ENCODE data around the gene MRPL43.

MRPL43 gene

DNA sequence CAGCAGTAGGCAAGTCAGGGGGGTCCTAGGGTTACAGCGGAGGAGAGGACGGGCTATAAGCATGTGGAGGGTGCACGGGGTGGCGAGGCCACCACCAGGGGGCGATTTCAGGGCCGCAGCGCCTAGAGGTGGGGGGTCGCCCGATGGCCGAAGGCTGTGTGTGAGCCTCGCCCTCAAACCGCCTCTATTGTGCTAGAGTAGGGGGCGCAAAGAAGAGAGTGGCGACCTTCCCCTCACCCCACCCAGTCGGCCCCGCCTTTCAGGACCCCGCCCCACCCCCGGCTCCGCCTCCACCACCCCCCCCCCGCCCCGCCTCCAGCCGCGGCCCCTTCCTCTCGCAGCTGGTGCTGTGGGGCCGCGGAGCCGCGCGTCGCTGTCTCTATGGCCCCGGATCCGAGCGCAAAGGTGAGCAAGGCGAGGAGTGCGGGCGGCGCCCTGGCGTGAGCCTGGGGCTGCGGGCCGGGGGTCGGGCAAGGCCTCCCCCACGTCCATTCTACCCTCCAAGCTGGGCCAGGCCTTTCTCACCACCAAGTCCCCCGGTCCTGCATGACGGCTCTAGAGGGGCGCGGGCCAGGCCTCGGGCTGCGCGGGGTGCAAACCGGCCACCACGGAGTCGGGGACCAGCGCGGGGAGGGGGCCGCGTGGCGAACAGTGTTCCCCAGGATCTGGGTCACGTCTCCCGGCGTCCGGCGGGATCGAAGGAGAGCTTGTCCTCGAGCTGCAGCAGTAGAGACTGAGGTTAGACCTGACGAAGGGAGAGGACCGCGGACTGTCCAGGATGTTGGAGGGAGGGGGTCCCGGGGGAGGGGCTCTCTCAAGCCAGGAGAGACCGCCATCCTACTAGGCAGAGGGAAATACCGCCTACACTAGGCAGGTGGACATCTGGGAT is 17.9 kb downstream of the MRPL43 start, which contains the start of gene SEMA4G:
Gene SEMA4G (plus strand): TSS at position 318 of the 889 bp plus-strand sequence. CDS start 3,409 bp downstream, outside the sequence.
- H3K4me1 ChIP-seq (ENCODE audit: control insufficient read depth, insufficient read depth, low read length): peaks cover 26% of the 10 kb centered on the region
- peak within 1 kb of the TSS; percentile 71 for H3K4me3 ChIP-seq (ENCODE audit: low read depth, low read length)
- no peaks in the 10 kb centered on the region for H3K9me3 ChIP-seq (ENCODE audit: control insufficient read depth, insufficient read depth, low read depth, low read length)

DNA sequence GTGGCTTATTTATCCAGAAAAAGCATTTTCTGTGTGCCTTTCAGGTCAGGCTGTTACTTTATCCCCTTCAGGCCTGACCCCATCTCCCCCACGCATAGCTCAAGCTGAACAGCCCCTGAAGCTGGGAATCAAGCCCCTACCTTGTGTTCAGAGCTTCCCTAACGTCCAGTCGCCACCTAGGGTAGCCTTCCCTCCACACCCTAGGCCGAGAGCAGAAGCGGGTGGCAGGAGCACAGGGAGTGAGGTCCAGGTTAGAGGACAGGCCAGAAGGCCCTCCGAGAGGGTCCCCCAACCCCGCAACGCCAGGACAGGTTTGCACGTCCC is 18.5 kb downstream of the MRPL43 start:
- peak overlapping the region; percentile 56 for H3K9ac ChIP-seq (ENCODE audit: low read length)
- no peak overlapping the region for H3K27ac ChIP-seq (ENCODE audit: low read depth, low read length)
- 0 out of 2 replicates have a peak, but pooled peaks cover 5% of the 10 kb centered on the region for H3K36me3 ChIP-seq (ENCODE audit: control insufficient read depth, insufficient read depth, low read length)
- no peaks in the 10 kb centered on the region for H3K9me3 ChIP-seq (ENCODE audit: control insufficient read depth, insufficient read depth, low read depth, low read length)
- peaks cover 5% of the 10 kb centered on the region; the same call in 1 of the 2 replicates for H3K27me3 ChIP-seq (ENCODE audit: control insufficient read depth, insufficient read depth, low read length)
- peak overlapping the region; percentile 71 for H3K4me3 ChIP-seq (ENCODE audit: low read depth, low read length)
- H3K4me1 ChIP-seq (ENCODE audit: control insufficient read depth, insufficient read depth, low read length): peaks cover 26% of the 10 kb centered on the region

More for the DNA sequence above, 17.9 kb downstream of the MRPL43 start, which contains the start of gene SEMA4G:
- Histone ChIP-seq H3K9ac (ENCODE audit: low read length) (peak within 1 kb of the TSS; percentile 56), H3K36me3 (ENCODE audit: control insufficient read depth, insufficient read depth, low read length) (0 out of 2 replicates have a peak, but pooled peaks cover 5% of the 10 kb centered on the region), H3K27me3 (ENCODE audit: control insufficient read depth, insufficient read depth, low read length) (peaks cover 5% of the 10 kb centered on the region; the same call in 1 of the 2 replicates), H3K27ac (ENCODE audit: low read depth, low read length) (no peak within 1 kb of the TSS)

- Histone ChIP-seq H3K27me3 (ENCODE audit: control insufficient read depth, insufficient read depth, low read length) (peaks cover 5% of the 10 kb centered on the region; the same call in 1 of the 2 replicates), H3K9me3 (ENCODE audit: control insufficient read depth, insufficient read depth, low read depth, low read length) (no peaks in the 10 kb centered on the region), H3K27ac (ENCODE audit: low read depth, low read length) (no peak overlapping the region), H3K36me3 (ENCODE audit: control insufficient read depth, insufficient read depth, low read length) (peaks cover 5% of the 10 kb centered on the region; the same call in 1 of the 2 replicates), H3K4me3 (ENCODE audit: low read depth, low read length) (peak overlapping the region; percentile 71), H3K9ac (ENCODE audit: low read length) (no peak overlapping the region), H3K4me1 (ENCODE audit: control insufficient read depth, insufficient read depth, low read length) (peaks cover 26% of the 10 kb centered on the region)
Observed at GRCh38 chr10:100968062-100968736, 19.1 kb downstream of the MRPL43 start.

- no peak overlapping the region for H3K9ac ChIP-seq (ENCODE audit: low read length)
- no peak overlapping the region for H3K4me3 ChIP-seq (ENCODE audit: low read depth, low read length)
- peaks cover 13% of the 10 kb centered on the region for H3K36me3 ChIP-seq (ENCODE audit: control insufficient read depth, insufficient read depth, low read length)
- no peaks in the 10 kb centered on the region for H3K9me3 ChIP-seq (ENCODE audit: control insufficient read depth, insufficient read depth, low read depth, low read length)
- H3K27me3 ChIP-seq (ENCODE audit: control insufficient read depth, insufficient read depth, low read length): peaks cover 5% of the 10 kb centered on the region; the same call in 1 of the 2 replicates
- no peak overlapping the region for H3K27ac ChIP-seq (ENCODE audit: low read depth, low read length)
- H3K4me1 ChIP-seq (ENCODE audit: control insufficient read depth, insufficient read depth, low read length): peaks cover 24% of the 10 kb centered on the region
Observed at GRCh38 chr10:100967332-100967731, 20.0 kb downstream of the MRPL43 start.

DNA sequence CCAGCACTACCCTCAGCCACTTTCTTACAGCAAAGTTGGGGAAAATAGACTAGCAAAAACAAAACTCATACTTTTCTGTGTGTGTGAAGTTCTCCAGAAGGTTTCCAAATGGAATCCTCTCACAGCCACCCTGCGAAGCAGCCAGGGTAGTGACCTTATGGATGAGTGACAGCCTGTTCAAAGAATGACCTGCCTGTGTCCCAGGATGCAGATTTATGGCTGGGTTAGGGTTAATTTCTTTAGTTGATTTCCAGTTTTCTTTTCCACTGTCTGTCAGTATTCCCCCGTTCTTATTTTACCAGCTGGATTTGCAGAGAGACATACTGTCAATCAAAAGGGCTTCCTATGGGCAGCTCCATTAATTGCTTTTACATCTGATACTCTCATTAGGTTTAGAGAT is 20.4 kb downstream of the MRPL43 start:
- Histone ChIP-seq H3K9me3 (ENCODE audit: control insufficient read depth, insufficient read depth, low read depth, low read length) (no peaks in the 10 kb centered on the region), H3K36me3 (ENCODE audit: control insufficient read depth, insufficient read depth, low read length) (peaks cover 17% of the 10 kb centered on the region), H3K9ac (ENCODE audit: low read length) (no peak overlapping the region), H3K4me3 (ENCODE audit: low read depth, low read length) (no peak overlapping the region), H3K27ac (ENCODE audit: low read depth, low read length) (no peak overlapping the region), H3K27me3 (ENCODE audit: control insufficient read depth, insufficient read depth, low read length) (peaks cover 5% of the 10 kb centered on the region; the same call in 1 of the 2 replicates), H3K4me1 (ENCODE audit: control insufficient read depth, insufficient read depth, low read length) (peaks cover 20% of the 10 kb centered on the region)

GRCh38 chr10:100965820-100966219 is 21.5 kb downstream of the MRPL43 start:
- H3K27ac ChIP-seq (ENCODE audit: low read depth, low read length): no peak overlapping the region
- H3K4me1 ChIP-seq (ENCODE audit: control insufficient read depth, insufficient read depth, low read length): peaks cover 12% of the 10 kb centered on the region
- H3K9me3 ChIP-seq (ENCODE audit: control insufficient read depth, insufficient read depth, low read depth, low read length): no peaks in the 10 kb centered on the region
- peaks cover 22% of the 10 kb centered on the region for H3K36me3 ChIP-seq (ENCODE audit: control insufficient read depth, insufficient read depth, low read length)
- no peak overlapping the region for H3K4me3 ChIP-seq (ENCODE audit: low read depth, low read length)
- H3K9ac ChIP-seq (ENCODE audit: low read length): no peak overlapping the region
- H3K27me3 ChIP-seq (ENCODE audit: control insufficient read depth, insufficient read depth, low read length): peaks cover 5% of the 10 kb centered on the region; the same call in 1 of the 2 replicates

GRCh38 chr10:100963826-100964225 is 23.5 kb downstream of the MRPL43 start:
- H3K4me3 ChIP-seq (ENCODE audit: low read depth, low read length): no peak overlapping the region
- no peaks in the 10 kb centered on the region for H3K9me3 ChIP-seq (ENCODE audit: control insufficient read depth, insufficient read depth, low read depth, low read length)
- H3K4me1 ChIP-seq (ENCODE audit: control insufficient read depth, insufficient read depth, low read length): peaks cover 3% of the 10 kb centered on the region
- H3K27ac ChIP-seq (ENCODE audit: low read depth, low read length): no peak overlapping the region
- H3K27me3 ChIP-seq (ENCODE audit: control insufficient read depth, insufficient read depth, low read length): peaks cover 5% of the 10 kb centered on the region; the same call in 1 of the 2 replicates
- H3K36me3 ChIP-seq (ENCODE audit: control insufficient read depth, insufficient read depth, low read length): peaks cover 39% of the 10 kb centered on the region
- no peak overlapping the region for H3K9ac ChIP-seq (ENCODE audit: low read length)

DNA sequence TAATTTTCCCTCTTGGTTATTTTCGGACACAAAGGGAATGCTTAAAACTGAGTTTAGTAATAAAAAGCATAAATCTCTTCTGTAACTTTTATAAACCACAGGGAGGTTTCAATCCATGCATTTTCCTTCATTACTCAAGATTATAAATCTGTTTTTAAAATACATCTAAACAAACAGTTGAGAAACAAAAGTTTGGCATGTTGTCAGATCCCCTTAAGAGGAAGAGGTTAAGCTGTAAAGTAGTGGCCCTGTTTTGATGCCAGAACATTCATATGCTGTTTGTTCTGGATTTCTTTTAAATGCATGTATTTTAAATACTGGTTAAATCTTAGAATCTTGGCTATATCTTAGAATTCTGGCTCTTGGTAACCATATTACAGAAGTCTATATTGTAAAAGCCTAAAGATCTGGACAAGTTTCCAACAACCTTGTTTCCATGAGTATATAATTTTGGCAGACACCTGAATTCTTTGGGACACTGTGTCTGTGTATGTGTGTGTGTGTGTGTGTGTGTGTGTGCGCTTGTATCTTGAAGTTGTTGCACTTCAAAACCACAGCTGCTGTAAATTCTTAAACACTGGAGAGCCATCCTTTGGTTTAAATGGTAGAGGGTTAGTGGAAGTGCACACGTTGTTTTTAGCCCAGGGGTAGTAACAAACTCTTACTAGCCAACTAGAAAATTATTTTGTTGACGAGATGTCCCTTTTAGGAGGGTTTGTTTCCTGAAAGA is 24.8 kb downstream of the MRPL43 start:
- H3K36me3 ChIP-seq (ENCODE audit: control insufficient read depth, insufficient read depth, low read length): peaks cover 48% of the 10 kb centered on the region
- H3K4me3 ChIP-seq (ENCODE audit: low read depth, low read length): no peak overlapping the region
- no peaks in the 10 kb centered on the region for H3K9me3 ChIP-seq (ENCODE audit: control insufficient read depth, insufficient read depth, low read depth, low read length)

GRCh38 chr10:100960251-100960650 is 27.0 kb downstream of the MRPL43 start:
- Histone ChIP-seq H3K4me1 (ENCODE audit: control insufficient read depth, insufficient read depth, low read length) (no peaks in the 10 kb centered on the region), H3K27ac (ENCODE audit: low read depth, low read length) (no peak overlapping the region), H3K36me3 (ENCODE audit: control insufficient read depth, insufficient read depth, low read length) (peaks cover 55% of the 10 kb centered on the region), H3K4me3 (ENCODE audit: low read depth, low read length) (no peak overlapping the region), H3K9me3 (ENCODE audit: control insufficient read depth, insufficient read depth, low read depth, low read length) (no peaks in the 10 kb centered on the region), H3K9ac (ENCODE audit: low read length) (no peak overlapping the region), H3K27me3 (ENCODE audit: control insufficient read depth, insufficient read depth, low read length) (no peaks in the 10 kb centered on the region)

More for the DNA sequence above, 24.8 kb downstream of the MRPL43 start:
- no peak overlapping the region for H3K27ac ChIP-seq (ENCODE audit: low read depth, low read length)
- no peaks in the 10 kb centered on the region for H3K27me3 ChIP-seq (ENCODE audit: control insufficient read depth, insufficient read depth, low read length)
- no peaks in the 10 kb centered on the region for H3K4me1 ChIP-seq (ENCODE audit: control insufficient read depth, insufficient read depth, low read length)
- H3K9ac ChIP-seq (ENCODE audit: low read length): no peak overlapping the region

DNA sequence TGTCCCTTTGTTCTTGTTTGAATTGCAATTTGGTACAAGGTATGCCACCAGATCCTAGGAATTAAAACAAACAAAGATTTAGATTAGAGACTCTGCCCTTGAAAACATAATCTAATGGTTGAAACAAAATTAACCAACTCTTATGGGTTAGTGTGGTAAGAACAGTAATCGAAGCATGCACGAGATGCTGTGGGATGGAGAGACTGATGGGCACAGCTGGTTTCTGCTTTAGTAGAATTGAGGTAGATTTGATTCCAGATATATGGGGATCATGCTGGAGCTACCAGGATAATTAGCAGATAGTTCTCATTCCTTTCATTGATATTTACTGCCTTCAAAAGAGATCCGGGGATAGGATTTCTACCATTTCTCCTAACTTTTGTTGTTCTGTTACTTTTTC is 38.4 kb downstream of the MRPL43 start:
- H3K9ac ChIP-seq (ENCODE audit: low read length): no peak overlapping the region
- peaks cover 67% of the 10 kb centered on the region for H3K36me3 ChIP-seq (ENCODE audit: control insufficient read depth, insufficient read depth, low read length)
- H3K27me3 ChIP-seq (ENCODE audit: control insufficient read depth, insufficient read depth, low read length): no peaks in the 10 kb centered on the region
- no peaks in the 10 kb centered on the region for H3K9me3 ChIP-seq (ENCODE audit: control insufficient read depth, insufficient read depth, low read depth, low read length)
- H3K4me3 ChIP-seq (ENCODE audit: low read depth, low read length): no peak overlapping the region
- H3K27ac ChIP-seq (ENCODE audit: low read depth, low read length): no peak overlapping the region
- no peaks in the 10 kb centered on the region for H3K4me1 ChIP-seq (ENCODE audit: control insufficient read depth, insufficient read depth, low read length)

All from HUES6 (cell line).